Measurements from ENCODE around the gene ZNRF3. TPM values are rescaled to one million over a fixed set of nuclear protein-coding genes. Genes with fewer than 3 reads are reported as not detected.

ZNRF3 gene
- total RNA-seq, 4 donors from 2014 or later, result 12.9 to 29.7 (median 21.9) TPM

DNA sequence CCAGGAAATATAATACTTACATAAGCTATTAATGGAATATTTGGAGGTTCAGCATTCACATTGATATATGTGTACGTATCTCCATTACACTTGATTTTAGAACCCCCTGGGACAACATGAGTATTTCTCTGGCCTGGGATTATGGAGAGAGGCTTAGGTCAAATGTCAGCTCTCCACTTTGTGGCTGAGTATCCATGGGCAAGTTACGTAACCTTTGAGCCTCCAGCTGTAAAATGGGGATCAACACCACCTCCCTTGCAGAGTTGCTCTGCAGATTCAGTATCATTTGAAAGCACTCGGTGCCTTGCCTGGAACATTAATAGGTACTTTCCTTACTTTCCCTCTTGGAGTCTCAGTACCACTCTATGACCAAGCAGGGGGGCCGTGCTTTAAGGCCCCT is 145.1 kb downstream of the ZNRF3 start:
- Histone ChIP-seq H3K27me3 (no peaks in the 10 kb centered on the region), H3K4me1 (peaks cover 34 to 43% (median 36%) of the 10 kb centered on the region in 4 donors), H3K9me3 (no peaks in the 10 kb centered on the region), H3K27ac (replicated peaks in 1 of 4) (no peak overlapping the region), H3K4me3 (no peak overlapping the region), H3K36me3 (no peaks in the 10 kb centered on the region)
- WGBS, result 88% methylated on average over 4 of the region's 4 CpGs
- DNase-seq (ENCODE audit: extremely low spot score), result no peak
- TF ChIP-seq POLR2AphosphoS5 (IDR thresholded peaks at IDR 0.05) (no peak), EP300 (IDR thresholded peaks at IDR 0.05) (no peak), POLR2A (IDR thresholded peaks at IDR 0.05; ENCODE audit: low read depth) (no peak)
- TF ChIP-seq, protein P1, sequence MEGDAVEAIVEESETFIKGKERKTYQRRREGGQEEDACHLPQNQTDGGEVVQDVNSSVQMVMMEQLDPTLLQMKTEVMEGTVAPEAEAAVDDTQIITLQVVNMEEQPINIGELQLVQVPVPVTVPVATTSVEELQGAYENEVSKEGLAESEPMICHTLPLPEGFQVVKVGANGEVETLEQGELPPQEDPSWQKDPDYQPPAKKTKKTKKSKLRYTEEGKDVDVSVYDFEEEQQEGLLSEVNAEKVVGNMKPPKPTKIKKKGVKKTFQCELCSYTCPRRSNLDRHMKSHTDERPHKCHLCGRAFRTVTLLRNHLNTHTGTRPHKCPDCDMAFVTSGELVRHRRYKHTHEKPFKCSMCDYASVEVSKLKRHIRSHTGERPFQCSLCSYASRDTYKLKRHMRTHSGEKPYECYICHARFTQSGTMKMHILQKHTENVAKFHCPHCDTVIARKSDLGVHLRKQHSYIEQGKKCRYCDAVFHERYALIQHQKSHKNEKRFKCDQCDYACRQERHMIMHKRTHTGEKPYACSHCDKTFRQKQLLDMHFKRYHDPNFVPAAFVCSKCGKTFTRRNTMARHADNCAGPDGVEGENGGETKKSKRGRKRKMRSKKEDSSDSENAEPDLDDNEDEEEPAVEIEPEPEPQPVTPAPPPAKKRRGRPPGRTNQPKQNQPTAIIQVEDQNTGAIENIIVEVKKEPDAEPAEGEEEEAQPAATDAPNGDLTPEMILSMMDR (IDR thresholded peaks at IDR 0.05), result no peak
- intact Hi-C loops (cut with DNase I), result no loop called here

DNA sequence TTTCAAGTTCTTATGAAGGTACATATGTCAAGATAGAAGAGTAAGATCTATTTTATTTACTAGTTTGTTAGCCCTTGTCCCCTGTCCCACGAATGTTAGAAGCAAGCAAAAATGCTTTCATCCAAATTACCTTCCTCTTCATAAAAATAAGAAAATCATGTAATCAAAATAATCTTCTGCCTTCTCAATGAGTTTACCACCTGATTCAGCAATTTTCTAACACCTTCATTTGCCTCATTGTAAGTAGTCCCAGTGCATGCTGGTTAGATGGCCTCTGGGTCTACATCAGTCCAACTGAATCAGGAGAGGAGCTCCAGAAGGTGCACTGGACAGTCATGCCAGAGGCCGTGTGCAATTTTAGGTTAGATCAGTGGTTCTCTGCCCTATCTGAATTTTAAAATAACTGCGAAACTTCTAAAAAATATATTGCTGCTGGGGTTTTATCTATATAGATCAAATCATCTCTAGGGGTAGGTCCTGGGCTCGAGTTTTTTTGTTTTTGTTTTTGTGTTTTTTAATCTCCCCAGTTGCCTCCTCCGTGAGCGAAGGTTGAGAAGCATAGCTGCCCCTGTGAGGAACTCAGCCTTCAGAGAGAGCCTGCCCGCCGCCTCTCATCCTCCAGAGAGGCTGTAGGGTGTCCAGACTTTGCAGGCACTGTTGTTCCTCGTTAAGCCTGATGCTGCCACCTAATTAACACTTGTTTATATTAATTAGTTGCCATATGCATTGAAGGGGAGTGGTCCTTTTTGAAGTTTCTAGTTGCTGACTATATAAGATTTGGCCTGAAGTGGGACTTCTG is 146.0 kb downstream of the ZNRF3 start:
- 94% methylated on average over 9 of the region's 9 CpGs for WGBS
- DNase-seq (ENCODE audit: extremely low spot score), result no peak
- Histone ChIP-seq H3K27ac (replicated peaks in 1 of 4) (peak overlapping the region in 3 of 4 donors; percentile 80 to 84 (median 82)), H3K27me3 (no peaks in the 10 kb centered on the region), H3K9me3 (no peaks in the 10 kb centered on the region), H3K4me1 (peaks cover 26 to 40% (median 35%) of the 10 kb centered on the region in 4 donors), H3K4me3 (no peak overlapping the region), H3K36me3 (no peaks in the 10 kb centered on the region)
- intact Hi-C loops (cut with DNase I), result no loop called here
- no peak for TF ChIP-seq POLR2A (IDR thresholded peaks at IDR 0.05; ENCODE audit: low read depth)
- TF ChIP-seq POLR2AphosphoS5 (IDR thresholded peaks at IDR 0.05), result no peak
- TF ChIP-seq, protein P1 (IDR thresholded peaks at IDR 0.05), result no peak
- no peak for TF ChIP-seq EP300 (IDR thresholded peaks at IDR 0.05)

DNA sequence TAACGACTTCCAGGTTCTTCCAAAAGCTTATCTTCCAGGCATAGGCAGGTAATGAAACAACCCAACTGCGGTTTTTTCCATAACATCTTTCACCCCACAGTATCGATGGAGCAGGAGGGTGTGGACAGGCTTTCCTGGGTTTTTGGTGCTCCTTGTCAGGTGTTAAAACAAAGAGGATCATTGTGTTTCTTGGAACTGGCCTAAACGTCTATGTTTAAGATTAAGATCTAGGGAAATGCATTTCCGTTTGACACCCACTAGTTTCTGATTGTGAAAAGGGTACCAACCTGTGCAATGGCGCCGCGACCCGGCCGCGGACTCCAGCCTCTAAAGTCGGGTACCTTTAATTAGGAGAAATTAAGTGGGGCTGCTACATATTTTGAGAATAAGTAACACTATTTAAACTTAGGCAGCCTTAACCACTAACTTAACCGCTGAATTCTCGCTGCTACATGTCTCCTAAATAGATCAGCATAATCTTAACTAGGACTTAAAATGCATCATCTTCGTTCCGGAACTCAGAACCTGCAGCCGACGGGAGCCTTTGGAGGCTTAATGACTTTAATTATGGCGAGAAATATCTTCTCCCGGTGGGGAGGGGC is 146.7 kb downstream of the ZNRF3 start:
- H3K4me3 ChIP-seq, result peak overlapping the region; percentile 56 to 62 (median 58)
- peaks cover 26 to 40% (median 35%) of the 10 kb centered on the region in 4 donors for H3K4me1 ChIP-seq
- peak overlapping the region; percentile 77 to 84 (median 81) for H3K27ac ChIP-seq (replicated peaks in 1 of 4)
- DNase-seq (ENCODE audit: extremely low spot score), result no peak
- WGBS, result 44% methylated on average over 20 of the region's 20 CpGs
- H3K27me3 ChIP-seq, result no peaks in the 10 kb centered on the region
- TF ChIP-seq POLR2A (IDR thresholded peaks at IDR 0.05; ENCODE audit: low read depth) (no peak), EP300 (IDR thresholded peaks at IDR 0.05) (no peak), POLR2AphosphoS5 (IDR thresholded peaks at IDR 0.05) (no peak)
- TF ChIP-seq, protein P1 (IDR thresholded peaks at IDR 0.05), result no peak
- H3K9me3 ChIP-seq, result no peaks in the 10 kb centered on the region
- intact Hi-C loops (cut with DNase I), result loop anchor here (10.0 kb wide), 2 partner anchors 75 to 145 kb away; partner anchors contain the start of gene ZNRF3
- H3K36me3 ChIP-seq, result no peaks in the 10 kb centered on the region

DNA sequence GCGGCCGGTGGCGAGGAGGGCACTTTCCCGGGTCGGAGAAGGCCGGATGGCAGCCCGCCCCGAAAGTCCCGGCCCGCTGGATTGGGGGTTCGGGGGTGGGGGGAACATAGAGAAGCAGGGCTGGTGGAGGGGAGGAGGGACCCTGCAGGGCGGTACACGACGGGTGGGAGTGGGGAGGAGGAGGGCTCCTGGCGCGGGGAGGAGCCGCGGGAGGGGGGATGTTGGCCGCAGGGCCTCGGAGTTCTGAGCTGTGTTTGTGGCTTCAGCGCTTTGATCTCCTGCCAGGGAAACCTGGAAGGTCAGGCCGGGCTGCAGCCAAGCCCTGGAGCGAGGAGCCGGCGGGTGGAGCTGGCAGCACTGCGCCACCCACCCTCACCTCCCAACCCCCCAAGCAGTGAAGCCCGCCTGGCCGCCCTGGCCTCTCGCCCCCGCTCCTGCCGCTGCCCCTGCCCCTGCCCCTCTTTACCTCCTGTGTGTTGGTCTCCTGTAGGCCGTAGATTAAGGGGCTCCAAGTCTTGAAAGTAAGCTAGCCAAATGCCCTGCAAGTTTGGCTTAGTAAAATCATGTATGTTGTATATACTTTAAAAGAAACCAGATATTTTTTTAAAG is 147.3 kb downstream of the ZNRF3 start:
- Histone ChIP-seq H3K27ac (replicated peaks in 1 of 4) (peak overlapping the region; percentile 77 to 84 (median 81)), H3K27me3 (no peaks in the 10 kb centered on the region), H3K9me3 (no peaks in the 10 kb centered on the region), H3K36me3 (no peaks in the 10 kb centered on the region), H3K4me3 (peak overlapping the region; percentile 56 to 62 (median 58)), H3K4me1 (peaks cover 26 to 40% (median 35%) of the 10 kb centered on the region in 4 donors)
- TF ChIP-seq POLR2AphosphoS5 (IDR thresholded peaks at IDR 0.05) (peak; percentile 27 to 64), EP300 (IDR thresholded peaks at IDR 0.05) (no peak)
- WGBS, result 14% methylated on average over 21 of the region's 32 CpGs
- intact Hi-C loops (cut with DNase I), result loop anchor here (10.0 kb wide), 2 partner anchors 76 to 146 kb away; partner anchors contain the start of gene ZNRF3
- DNase-seq (ENCODE audit: extremely low spot score), result no peak
